ENCODE data around the gene PKP4. TPM values are rescaled to one million over a fixed set of nuclear protein-coding genes. Genes with fewer than 3 reads are reported as not detected.

Gene PKP4
- total RNA-seq, 1 experiment from 2014 or later: 40.1 TPM

DNA sequence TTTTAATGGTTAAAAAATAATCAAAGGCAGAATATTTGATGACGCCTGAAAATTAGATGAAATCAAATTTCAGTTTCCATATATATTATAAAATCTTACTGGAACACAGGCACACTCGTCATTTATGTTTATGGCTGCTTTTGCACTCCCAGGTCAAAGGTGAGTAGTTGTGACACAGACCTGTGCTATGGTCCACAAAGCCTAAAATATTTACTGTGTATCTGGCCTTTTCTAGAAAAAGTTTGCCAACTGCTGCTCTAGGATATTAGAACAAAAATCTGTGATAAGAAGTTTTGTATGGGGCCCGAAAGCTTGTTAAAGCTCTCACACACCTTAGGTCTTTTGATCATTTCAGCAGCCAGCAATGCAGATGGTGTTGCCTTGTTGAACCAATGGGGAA lies 104.3 kb downstream of the PKP4 start:
- Histone ChIP-seq H3K27ac (ENCODE audit: low read length) (no peak overlapping the region), H3K4me1 (ENCODE audit: insufficient read depth, low read length) (no peaks in the 10 kb centered on the region), H3K4me3 (ENCODE audit: low read length) (no peak overlapping the region), H3K9ac (ENCODE audit: low read length) (no peak overlapping the region), H3K9me2 (replicated peaks; ENCODE audit: low read length) (no peaks in the 10 kb centered on the region), H3K79me2 (ENCODE audit: low read length) (no peaks in the 10 kb centered on the region), H3K9me3 (ENCODE audit: low read length) (no peaks in the 10 kb centered on the region), H4K20me1 (ENCODE audit: low read length) (no peaks in the 10 kb centered on the region), H3F3A (ENCODE audit: low read length, unreplicated experiment) (no peaks in the 10 kb centered on the region), H3K36me3 (ENCODE audit: low read depth, low read length) (no peaks in the 10 kb centered on the region), H3K27me3 (ENCODE audit: low read length) (no peaks in the 10 kb centered on the region), H3K4me2 (ENCODE audit: low read length) (no peak overlapping the region), H2AFZ (ENCODE audit: low read length) (no peak overlapping the region)
- CTCF ChIA-PET: no interaction called here
- no peak for DNase-seq
- TF ChIP-seq, protein P1, sequence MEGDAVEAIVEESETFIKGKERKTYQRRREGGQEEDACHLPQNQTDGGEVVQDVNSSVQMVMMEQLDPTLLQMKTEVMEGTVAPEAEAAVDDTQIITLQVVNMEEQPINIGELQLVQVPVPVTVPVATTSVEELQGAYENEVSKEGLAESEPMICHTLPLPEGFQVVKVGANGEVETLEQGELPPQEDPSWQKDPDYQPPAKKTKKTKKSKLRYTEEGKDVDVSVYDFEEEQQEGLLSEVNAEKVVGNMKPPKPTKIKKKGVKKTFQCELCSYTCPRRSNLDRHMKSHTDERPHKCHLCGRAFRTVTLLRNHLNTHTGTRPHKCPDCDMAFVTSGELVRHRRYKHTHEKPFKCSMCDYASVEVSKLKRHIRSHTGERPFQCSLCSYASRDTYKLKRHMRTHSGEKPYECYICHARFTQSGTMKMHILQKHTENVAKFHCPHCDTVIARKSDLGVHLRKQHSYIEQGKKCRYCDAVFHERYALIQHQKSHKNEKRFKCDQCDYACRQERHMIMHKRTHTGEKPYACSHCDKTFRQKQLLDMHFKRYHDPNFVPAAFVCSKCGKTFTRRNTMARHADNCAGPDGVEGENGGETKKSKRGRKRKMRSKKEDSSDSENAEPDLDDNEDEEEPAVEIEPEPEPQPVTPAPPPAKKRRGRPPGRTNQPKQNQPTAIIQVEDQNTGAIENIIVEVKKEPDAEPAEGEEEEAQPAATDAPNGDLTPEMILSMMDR (conservative IDR thresholded peaks at IDR 0.05; ENCODE audit: low read depth, low read length): no peak
- TF ChIP-seq EZH2phosphoT487 (IDR thresholded peaks at IDR 0.05; ENCODE audit: borderline replicate concordance, low read length): no peak
- no peak for TF ChIP-seq EZH2 (IDR thresholded peaks at IDR 0.05; ENCODE audit: low read length, unreplicated experiment)
- no TSS peak for BruUV-seq (replicated peaks)
- POLR2A ChIA-PET (ENCODE audit: unreplicated experiment): no interaction called here
- intact Hi-C loops (cut with micrococcal nuclease): no loop called here
- ATAC-seq: no peak

DNA sequence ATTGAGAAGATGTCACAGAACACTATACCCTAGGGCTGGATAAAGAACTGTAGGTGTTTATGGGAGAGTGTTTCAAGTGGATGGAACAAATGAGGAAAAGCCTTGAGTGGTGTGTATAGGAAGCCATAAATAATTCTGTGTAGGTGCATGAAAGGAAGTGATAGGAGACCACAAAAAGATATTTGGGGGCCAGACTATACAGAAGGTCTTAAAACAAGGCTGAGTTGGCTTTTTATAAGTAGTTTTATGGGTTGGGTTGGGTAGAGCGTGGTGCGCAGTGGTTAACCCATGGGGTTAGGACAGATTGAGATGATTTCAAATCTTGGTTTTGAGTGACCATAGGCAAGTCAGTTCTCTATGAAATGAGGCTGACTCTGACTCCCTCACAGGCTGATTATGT lies 110.5 kb downstream of the PKP4 start:
- Histone ChIP-seq H2AFZ (ENCODE audit: low read length) (no peak overlapping the region), H3F3A (ENCODE audit: low read length, unreplicated experiment) (no peaks in the 10 kb centered on the region), H3K4me3 (ENCODE audit: low read length) (no peak overlapping the region), H3K79me2 (ENCODE audit: low read length) (no peaks in the 10 kb centered on the region), H3K9ac (ENCODE audit: low read length) (no peak overlapping the region), H3K36me3 (ENCODE audit: low read depth, low read length) (no peaks in the 10 kb centered on the region), H3K27me3 (ENCODE audit: low read length) (no peaks in the 10 kb centered on the region), H3K9me3 (ENCODE audit: low read length) (no peaks in the 10 kb centered on the region), H3K27ac (ENCODE audit: low read length) (no peak overlapping the region), H3K9me2 (replicated peaks; ENCODE audit: low read length) (no peaks in the 10 kb centered on the region), H3K4me1 (ENCODE audit: insufficient read depth, low read length) (no peaks in the 10 kb centered on the region), H4K20me1 (ENCODE audit: low read length) (no peaks in the 10 kb centered on the region), H3K4me2 (ENCODE audit: low read length) (no peak overlapping the region)
- ChIA-PET CTCF (no interaction called here), POLR2A (ENCODE audit: unreplicated experiment) (no interaction called here)
- intact Hi-C loops (cut with micrococcal nuclease): no loop called here
- no TSS peak for BruUV-seq (replicated peaks)
- DNase-seq (no peak), ATAC-seq (no peak)
- TF ChIP-seq EZH2 (IDR thresholded peaks at IDR 0.05; ENCODE audit: low read length, unreplicated experiment) (no peak), EZH2phosphoT487 (IDR thresholded peaks at IDR 0.05; ENCODE audit: borderline replicate concordance, low read length) (no peak)
- TF ChIP-seq, protein P1 (conservative IDR thresholded peaks at IDR 0.05; ENCODE audit: low read depth, low read length): no peak

- no peak overlapping the region for H3K4me2 ChIP-seq (ENCODE audit: low read length)
- no peaks in the 10 kb centered on the region for H3K79me2 ChIP-seq (ENCODE audit: low read length)
- no peak overlapping the region for H3K4me3 ChIP-seq (ENCODE audit: low read length)
- no peaks in the 10 kb centered on the region for H3K4me1 ChIP-seq (ENCODE audit: insufficient read depth, low read length)
- no peaks in the 10 kb centered on the region for H3K9me3 ChIP-seq (ENCODE audit: low read length)
- intact Hi-C loops (cut with micrococcal nuclease): no loop called here
- H3K27ac ChIP-seq (ENCODE audit: low read length): no peak overlapping the region
- H4K20me1 ChIP-seq (ENCODE audit: low read length): no peaks in the 10 kb centered on the region
- DNase-seq (no peak), ATAC-seq (no peak)
- H3K9ac ChIP-seq (ENCODE audit: low read length): no peak overlapping the region
- H3K36me3 ChIP-seq (ENCODE audit: low read depth, low read length): no peaks in the 10 kb centered on the region
- ChIA-PET POLR2A (ENCODE audit: unreplicated experiment) (no interaction called here), CTCF (no interaction called here)
- no peaks in the 10 kb centered on the region for H3K27me3 ChIP-seq (ENCODE audit: low read length)
- BruUV-seq (replicated peaks): no TSS peak
- H3K9me2 ChIP-seq (replicated peaks; ENCODE audit: low read length): no peaks in the 10 kb centered on the region
- TF ChIP-seq, protein P1 (conservative IDR thresholded peaks at IDR 0.05; ENCODE audit: low read depth, low read length): no peak
- TF ChIP-seq EZH2phosphoT487 (IDR thresholded peaks at IDR 0.05; ENCODE audit: borderline replicate concordance, low read length): no peak
- TF ChIP-seq EZH2 (IDR thresholded peaks at IDR 0.05; ENCODE audit: low read length, unreplicated experiment): no peak
- H2AFZ ChIP-seq (ENCODE audit: low read length): no peak overlapping the region
- no peaks in the 10 kb centered on the region for H3F3A ChIP-seq (ENCODE audit: low read length, unreplicated experiment)
Measured at GRCh38 chr2:158569284-158569683, 112.5 kb downstream of the PKP4 start.
